K562 (cell line): ENCODE data around the gene CWF19L2. TPM values are rescaled to one million over a fixed set of nuclear protein-coding genes. Genes with fewer than 3 reads are reported as not detected.

Experiments used
- ATAC-seq: fragments of 200-7000 bp; cut with Tn5 transposase; 3 replicates; pipeline ENCODE4 v1.9.1; 2020; ENCODE audit warnings: moderate library complexity
- BruUV-seq: library from RNA; stranded (reverse); fragments of 400-500 nt; replicated peaks from 2 replicates; lab custom pipeline; 2021; lab: Mats Ljungman, UMichigan
- CTCF ChIA-PET: fragments of 300-600 bp; formaldehyde crosslinking; extraction: SDS; loops from one replicate; lab custom pipeline; 2021; ENCODE audit warnings: low intra/inter-chr PET ratio; lab: Yijun Ruan, JAX
- POLR2A ChIA-PET: fragments of 300-600, 350-650 bp; sonication (Branson Sonifier 250); formaldehyde crosslinking; extraction: SDS; loops from one replicate; lab custom pipeline; 2021; ENCODE audit warnings: antibody characterized with exemption, inconsistent platforms; lab: Yijun Ruan, JAX
- DNase-seq, 4 experiments: peaks; one replicate each; pipeline versions ENCODE4 v3.0.0 to v3.0.0-alpha.2; 2011 to 2018; ENCODE audit warnings: low spot score in 3 of 4, mixed read lengths in 3 of 4; ENCODE audit errors: extremely low read depth in 1 of 4
- FAIRE-seq: peaks from 2 replicates; lab custom pipeline; 2011; peaks lifted over from hg19 to GRCh38; lab: Jason Lieb, UNC
- H2AFZ ChIP-seq: 2 replicates; pipeline ENCODE4 v1.6.0; 2011; ENCODE audit warnings: low read depth, low read length, control low read depth, inconsistent platforms
- H3K27ac ChIP-seq: fragments of 200-600 bp; 3 replicates; pipeline ENCODE4 v1.8.0; 2011; ENCODE audit warnings: low read depth, mild to moderate bottlenecking, control low read depth, inconsistent platforms, low read length, moderate library complexity, mixed read lengths; ENCODE audit errors: extremely low read depth
- H3K27me3 ChIP-seq, 2 experiments: fragments of 300-600 bp in 1 of 2; 2 replicates in 1 of 2; 3 replicates in 1 of 2; pipeline versions ENCODE4 v1.6.0 to v1.8.0; 2011; ENCODE audit warnings: inconsistent platforms in 2 of 2, low read length in 2 of 2, mild to moderate bottlenecking in 1 of 2, mixed read lengths in 1 of 2, moderate library complexity in 1 of 2; ENCODE audit not compliant: control insufficient read depth in 2 of 2, insufficient read depth in 2 of 2
- H3K36me3 ChIP-seq: fragments of 300-600 bp; 3 replicates; pipeline ENCODE4 v1.8.0; 2011; ENCODE audit warnings: mild to moderate bottlenecking, low read length, inconsistent platforms; ENCODE audit not compliant: control insufficient read depth, insufficient read depth
- H3K4me1 ChIP-seq, 2 experiments: fragments of 200-600 bp in 1 of 2; replicated peaks in 1 of 2; 2 replicates in 1 of 2; 3 replicates in 1 of 2; pipeline versions ENCODE4 v1.5.1 to v1.8.0; 2011; ENCODE audit warnings: inconsistent platforms in 2 of 2, low read length in 2 of 2, mild to moderate bottlenecking in 1 of 2, mixed read lengths in 1 of 2, moderate library complexity in 1 of 2; ENCODE audit not compliant: control insufficient read depth in 2 of 2, insufficient read depth in 2 of 2
- H3K4me2 ChIP-seq: 2 replicates; pipeline ENCODE4 v1.6.1; 2011; ENCODE audit warnings: low read length, control low read depth, inconsistent platforms, mixed read lengths; ENCODE audit not compliant: insufficient read depth
- H3K4me3 ChIP-seq: fragments of 200-600 bp; sonication (generic), shearing (Covaris generic); 2 replicates; pipeline ENCODE4 v1.5.1; 2016; ENCODE audit warnings: control low read depth, inconsistent platforms
- H3K79me2 ChIP-seq: fragments of 200-600 bp; 3 replicates; pipeline ENCODE4 v1.8.0; 2011; ENCODE audit warnings: low read length, inconsistent platforms; ENCODE audit not compliant: control insufficient read depth, insufficient read depth
- H3K9ac ChIP-seq, 2 experiments: 2 replicates each; pipeline versions ENCODE4 v1.6.0 to v1.6.1; 2011; ENCODE audit warnings: low read depth in 2 of 2, low read length in 2 of 2, control low read depth in 1 of 2, inconsistent platforms in 1 of 2, mild to moderate bottlenecking in 1 of 2, mixed read lengths in 1 of 2; ENCODE audit not compliant: insufficient read depth in 1 of 2
- H3K9me1 ChIP-seq: one replicate; pipeline ENCODE4 v1.6.0; 2011; ENCODE audit warnings: inconsistent platforms, mild to moderate bottlenecking, low read length, moderate library complexity; ENCODE audit not compliant: control insufficient read depth, insufficient read depth
- H3K9me3 ChIP-seq: replicated peaks from 2 replicates; pipeline ENCODE4 v1.5.1; 2011; ENCODE audit warnings: low read depth, low read length, inconsistent platforms; ENCODE audit not compliant: control insufficient read depth, insufficient read depth
- H4K20me1 ChIP-seq: replicated peaks from 2 replicates; pipeline ENCODE4 v1.6.1; 2011; ENCODE audit warnings: low read length, inconsistent platforms, mixed read lengths; ENCODE audit not compliant: control insufficient read depth, insufficient read depth
- DMBX1 ChIP-seq: fragments of 250-450 bp; sonication (Bioruptor Pico); IDR thresholded peaks from 2 replicates; pipeline ENCODE4 v1.8.0; 2022; ENCODE audit warnings: inconsistent platforms, mild to moderate bottlenecking, moderate library complexity, borderline replicate concordance
- GATAD2A ChIP-seq: fragments of 450-650 bp; IDR thresholded peaks from 2 replicates; pipeline ENCODE4 v1.6.1; 2017
- LEF1 ChIP-seq: fragments of 450-650 bp; IDR thresholded peaks from 2 replicates; pipeline ENCODE4 v1.6.1; 2016; ENCODE audit warnings: mild to moderate bottlenecking
- MCM2 ChIP-seq: fragments of 450-650 bp; IDR thresholded peaks from 2 replicates; pipeline ENCODE4 v1.6.1; 2017; ENCODE audit warnings: low read depth, mild to moderate bottlenecking
- MEF2D ChIP-seq: conservative IDR thresholded peaks from 2 replicates; pipeline ENCODE4 v1.6.1; 2016; ENCODE audit warnings: low read depth, missing genetic modification characterization, missing compliant biosample characterization
- MIER1 ChIP-seq: fragments of 450-650 bp; IDR thresholded peaks from 2 replicates; pipeline ENCODE4 v1.6.1; 2016; ENCODE audit warnings: antibody characterized with exemption, mild to moderate bottlenecking, low read depth
- MYNN ChIP-seq, 2 experiments: sonication (generic); formaldehyde crosslinking in 1 of 2; IDR thresholded peaks; 2 replicates each; pipeline versions ENCODE4 v1.5.0 to v1.6.1; 2016 to 2020; ENCODE audit warnings: antibody characterized with exemption in 1 of 2, missing genetic modification reagents in 1 of 2
- NRF1 ChIP-seq, 2 experiments: fragments of 450-650 bp; IDR thresholded peaks in 1 of 2; conservative IDR thresholded peaks in 1 of 2; 2 replicates each; pipeline ENCODE4 v1.6.1; 2014; ENCODE audit warnings: mild to moderate bottlenecking in 2 of 2
- NUFIP1 ChIP-seq: fragments of 450-650 bp; IDR thresholded peaks from 2 replicates; pipeline ENCODE4 v1.6.1; 2018; ENCODE audit not compliant: partially characterized antibody
- PHF20 ChIP-seq: fragments of 450-650 bp; IDR thresholded peaks from 2 replicates; pipeline ENCODE4 v1.6.1; 2018; ENCODE audit not compliant: partially characterized antibody
- PML ChIP-seq: IDR thresholded peaks from 2 replicates; pipeline ENCODE4 v1.6.1; 2012; ENCODE audit warnings: low read length, inconsistent platforms
- RBM17 ChIP-seq: fragments of 200-400 bp; formaldehyde crosslinking; IDR thresholded peaks from 2 replicates; pipeline ENCODE4 v1.6.1; 2017; ENCODE audit warnings: low read depth, mild to moderate bottlenecking, low read length, borderline replicate concordance
- SMARCA4 ChIP-seq: fragments of 450-650 bp; IDR thresholded peaks from 2 replicates; pipeline ENCODE4 v1.6.1; 2016
- TAL1 ChIP-seq: fragments of 450-650 bp; IDR thresholded peaks from 2 replicates; pipeline ENCODE4 v1.6.1; 2016; ENCODE audit warnings: mild to moderate bottlenecking
- ZFX ChIP-seq: sonication (generic); formaldehyde crosslinking; IDR thresholded peaks from 2 replicates; pipeline ENCODE4 v1.8.0; 2022; ENCODE audit warnings: mild to moderate bottlenecking, missing genetic modification reagents, moderate library complexity
- ZNF146 ChIP-seq: IDR thresholded peaks from one replicate; pipeline ENCODE4 v1.6.1; 2018; ENCODE audit warnings: missing compliant biosample characterization; ENCODE audit not compliant: unreplicated experiment
- ZNF57 ChIP-seq: fragments of 450-650 bp; formaldehyde crosslinking; IDR thresholded peaks from 2 replicates; pipeline ENCODE4 v1.4.0; 2020; ENCODE audit warnings: mild to moderate bottlenecking, moderate library complexity
- ZNF707 ChIP-seq: fragments of 250-450 bp; sonication (Bioruptor Pico); conservative IDR thresholded peaks from 2 replicates; pipeline ENCODE4 v1.8.0; 2022; ENCODE audit warnings: inconsistent platforms, mild to moderate bottlenecking, moderate library complexity
- WGBS: fragments of 100-300 bp; shearing (Covaris generic); methylation state at CpG from one replicate; pipeline ENCODE4 v1.1.6; 2016; ENCODE audit warnings: low coverage, mixed read lengths; ENCODE audit not compliant: insufficient coverage; ENCODE audit errors: missing lambda C conversion rate; 5-methylcytosine and 5-hydroxymethylcytosine counted together
- in situ Hi-C: fragments of 300-500 bp; cut with MboI; formaldehyde crosslinking; loops from 4 replicates; pipeline ENCODE4 v1.15.0; 2018; ENCODE audit warnings: inconsistent platforms, mixed read lengths
- intact Hi-C: fragments of 100-400 bp; cut with micrococcal nuclease; formaldehyde crosslinking; loops from 2 replicates; pipeline ENCODE4 v1.14.2; 2022
- polyA plus RNA-seq, 8 experiments: library from polyadenylated mRNA; depleted of rRNA in 4 of 8; stranded (reverse) in 5 of 8; unstranded in 3 of 8; fragments of >200 nt; fragmentation: Nextera tagmentation in 2 of 8; fragmentation: Illumina TruSeq in 1 of 8; extraction: Ambion mirVana in 2 of 8; extraction: Trizol in 1 of 8; gene quantifications; 2 replicates each; pipeline versions ENCODE4 v1.2.1 to v1.2.3, GENCODE V29; 2011 to 2014; ENCODE audit warnings: inconsistent platforms in 1 of 8, missing spikeins in 1 of 8
- total RNA-seq, 7 experiments: library from RNA; depleted of rRNA in 6 of 7; stranded (reverse); fragments of >200 nt in 6 of 7; fragmentation: Illumina TruSeq in 2 of 7; extraction: Trizol in 2 of 7; gene quantifications; 2 replicates each; pipeline versions ENCODE4 v1.2.1 to v1.2.3, GENCODE V29; 2011 to 2021; ENCODE audit warnings: low replicate concordance in 1 of 7
- TF ChIP-seq, protein P1 (sequence below): fragments of 450-650 bp; IDR thresholded peaks from 2 replicates; pipeline ENCODE4 v1.6.1; 2016; ENCODE audit warnings: missing biosample characterization, missing genetic modification characterization
- TF ChIP-seq, protein P2 (sequence below): sonication (generic); formaldehyde crosslinking; IDR thresholded peaks from 2 replicates; pipeline ENCODE4 v1.5.0; 2020; ENCODE audit warnings: missing genetic modification reagents
- TF ChIP-seq, protein P3 (sequence below): fragments of 250-450 bp; sonication (Bioruptor Pico); IDR thresholded peaks from 2 replicates; pipeline ENCODE4 v1.8.0; 2022; ENCODE audit warnings: inconsistent platforms, mild to moderate bottlenecking, moderate library complexity, borderline replicate concordance

CWF19L2 gene
- total and polyA plus RNA-seq, 9 of the 15 experiments (the other 6 are each of a cell fraction or from before 2014, with no cell fraction given): 4.7 to 23.3 (median 10.2) TPM

DNA sequence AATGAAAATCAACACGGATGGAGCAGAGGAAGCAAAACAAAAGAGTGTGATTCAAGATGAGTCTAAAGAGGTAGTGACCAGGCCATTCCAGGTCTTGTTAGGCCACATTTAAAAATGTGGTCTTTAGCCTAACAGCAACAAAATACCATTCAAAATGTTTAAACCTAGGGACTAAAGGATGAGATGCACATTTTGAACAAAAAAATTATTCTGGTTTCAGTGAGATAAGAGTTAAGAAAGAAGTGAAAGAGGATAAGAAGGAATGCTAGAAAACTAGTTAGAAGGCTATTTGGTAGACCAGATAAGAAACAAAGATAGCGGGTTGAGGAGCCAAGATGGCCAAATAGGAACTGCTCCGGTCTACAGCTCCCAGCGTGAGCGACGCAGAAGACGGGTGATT is 85.2 kb downstream of the CWF19L2 start:
- in situ Hi-C loops: no loop called here
- Histone ChIP-seq H3K9me3 (no peaks in the 10 kb centered on the region), H4K20me1 (no peaks in the 10 kb centered on the region), H3K36me3 (no peaks in the 10 kb centered on the region), H3K4me1 (no peaks in the 10 kb centered on the region; a peak in 1 of 5 replicates), H2AFZ (peak overlapping the region; percentile 14), H3K9ac (0 out of 4 replicates have a peak overlapping the region, but pooled peaks of 1 of the 2 experiments have one; percentile 7), H3K27me3 (no peaks in the 10 kb centered on the region), H3K9me1 (no peaks in the 10 kb centered on the region), H3K27ac (peak overlapping the region; percentile 18; the same call in 1 of the 3 replicates), H3K4me3 (no peak overlapping the region), H3K4me2 (peak overlapping the region; percentile 11), H3K79me2 (no peaks in the 10 kb centered on the region)
- ChIA-PET CTCF (no interaction called here), POLR2A (no interaction called here)
- peak in 2 of 4 experiments; percentile 10 to 16 for DNase-seq
- peak; percentile 76 for ATAC-seq
- WGBS: 20% methylated on average over 7 of the region's 7 CpGs
- BruUV-seq: no TSS peak
- no peak for FAIRE-seq
- intact Hi-C loops: no loop called here
- TF ChIP-seq GATAD2A (no peak), TAL1 (peak; percentile 6; the same call in 1 of the 2 replicates), NRF1 (conservative IDR thresholded peaks at IDR 0.05 in 1 of 2, IDR thresholded peaks at IDR 0.05 in 1 of 2) (no peak; a peak in 1 of 4 replicates), PML (no peak), PHF20 (no peak), ZNF707 (CRISPR knock-in tag) (no peak), MEF2D (no peak), ZNF57 (CRISPR knock-in tag) (no peak), ZFX (CRISPR knock-in tag) (no peak), ZNF146 (CRISPR knock-in tag) (no peak), MIER1 (no peak), SMARCA4 (peak; percentile 27; the same call in 1 of the 2 replicates), RBM17 (no peak), DMBX1 (CRISPR knock-in tag) (no peak), LEF1 (no peak), NUFIP1 (no peak), MCM2 (no peak), MYNN (IDR thresholded peaks at IDR 0.05) (no peak), MYNN (CRISPR knock-in tag; IDR thresholded peaks at IDR 0.05) (no peak)
- TF ChIP-seq, protein P1, sequence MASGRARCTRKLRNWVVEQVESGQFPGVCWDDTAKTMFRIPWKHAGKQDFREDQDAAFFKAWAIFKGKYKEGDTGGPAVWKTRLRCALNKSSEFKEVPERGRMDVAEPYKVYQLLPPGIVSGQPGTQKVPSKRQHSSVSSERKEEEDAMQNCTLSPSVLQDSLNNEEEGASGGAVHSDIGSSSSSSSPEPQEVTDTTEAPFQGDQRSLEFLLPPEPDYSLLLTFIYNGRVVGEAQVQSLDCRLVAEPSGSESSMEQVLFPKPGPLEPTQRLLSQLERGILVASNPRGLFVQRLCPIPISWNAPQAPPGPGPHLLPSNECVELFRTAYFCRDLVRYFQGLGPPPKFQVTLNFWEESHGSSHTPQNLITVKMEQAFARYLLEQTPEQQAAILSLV: no peak
- TF ChIP-seq, protein P2, sequence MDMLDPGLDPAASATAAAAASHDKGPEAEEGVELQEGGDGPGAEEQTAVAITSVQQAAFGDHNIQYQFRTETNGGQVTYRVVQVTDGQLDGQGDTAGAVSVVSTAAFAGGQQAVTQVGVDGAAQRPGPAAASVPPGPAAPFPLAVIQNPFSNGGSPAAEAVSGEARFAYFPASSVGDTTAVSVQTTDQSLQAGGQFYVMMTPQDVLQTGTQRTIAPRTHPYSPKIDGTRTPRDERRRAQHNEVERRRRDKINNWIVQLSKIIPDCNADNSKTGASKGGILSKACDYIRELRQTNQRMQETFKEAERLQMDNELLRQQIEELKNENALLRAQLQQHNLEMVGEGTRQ: no peak
- TF ChIP-seq, protein P3, sequence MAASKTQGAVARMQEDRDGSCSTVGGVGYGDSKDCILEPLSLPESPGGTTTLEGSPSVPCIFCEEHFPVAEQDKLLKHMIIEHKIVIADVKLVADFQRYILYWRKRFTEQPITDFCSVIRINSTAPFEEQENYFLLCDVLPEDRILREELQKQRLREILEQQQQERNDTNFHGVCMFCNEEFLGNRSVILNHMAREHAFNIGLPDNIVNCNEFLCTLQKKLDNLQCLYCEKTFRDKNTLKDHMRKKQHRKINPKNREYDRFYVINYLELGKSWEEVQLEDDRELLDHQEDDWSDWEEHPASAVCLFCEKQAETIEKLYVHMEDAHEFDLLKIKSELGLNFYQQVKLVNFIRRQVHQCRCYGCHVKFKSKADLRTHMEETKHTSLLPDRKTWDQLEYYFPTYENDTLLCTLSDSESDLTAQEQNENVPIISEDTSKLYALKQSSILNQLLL (CRISPR knock-in tag): no peak
